NB4 (cell line): ENCODE results near the gene ARPC1A.

Experiments used
- MYC ChIP-seq: IDR thresholded peaks from 2 replicates; pipeline ENCODE4 v1.6.1; 2011; ENCODE audit warnings: low read depth, low read length
- POLR2A ChIP-seq: IDR thresholded peaks from 2 replicates; pipeline ENCODE4 v1.6.1; 2011; ENCODE audit warnings: mild to moderate bottlenecking; ENCODE audit not compliant: insufficient read length; ENCODE audit errors: extremely low read depth
- TF ChIP-seq, protein P1 (sequence below): IDR thresholded peaks from one replicate; pipeline ENCODE4 v1.5.1; 2012; ENCODE audit warnings: low read depth, low read length
- TF ChIP-seq, protein P2 (sequence below): IDR thresholded peaks from 2 replicates; pipeline ENCODE4 v1.6.1; 2011; ENCODE audit warnings: low read depth, low read length

DNA sequence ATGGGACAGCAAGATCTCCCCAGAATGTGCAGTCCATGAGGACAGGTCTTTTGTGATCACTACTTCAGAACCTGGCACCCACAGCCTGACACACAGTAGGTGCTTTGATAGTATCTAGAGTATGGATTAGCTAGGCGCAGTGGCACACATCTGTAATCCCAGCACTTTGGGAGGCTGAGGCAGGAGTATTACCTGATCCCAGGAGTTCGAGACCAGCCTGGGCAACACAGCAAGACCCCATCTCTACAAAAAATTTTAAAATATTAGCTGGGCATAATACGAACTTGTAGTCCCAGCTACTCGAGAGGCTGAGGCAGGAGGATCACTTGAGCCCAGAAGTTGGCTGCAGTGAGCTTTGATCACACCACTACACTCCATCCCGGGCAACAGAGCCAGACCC is 26.5 kb downstream of the ARPC1A start:
- TF ChIP-seq, protein P1, sequence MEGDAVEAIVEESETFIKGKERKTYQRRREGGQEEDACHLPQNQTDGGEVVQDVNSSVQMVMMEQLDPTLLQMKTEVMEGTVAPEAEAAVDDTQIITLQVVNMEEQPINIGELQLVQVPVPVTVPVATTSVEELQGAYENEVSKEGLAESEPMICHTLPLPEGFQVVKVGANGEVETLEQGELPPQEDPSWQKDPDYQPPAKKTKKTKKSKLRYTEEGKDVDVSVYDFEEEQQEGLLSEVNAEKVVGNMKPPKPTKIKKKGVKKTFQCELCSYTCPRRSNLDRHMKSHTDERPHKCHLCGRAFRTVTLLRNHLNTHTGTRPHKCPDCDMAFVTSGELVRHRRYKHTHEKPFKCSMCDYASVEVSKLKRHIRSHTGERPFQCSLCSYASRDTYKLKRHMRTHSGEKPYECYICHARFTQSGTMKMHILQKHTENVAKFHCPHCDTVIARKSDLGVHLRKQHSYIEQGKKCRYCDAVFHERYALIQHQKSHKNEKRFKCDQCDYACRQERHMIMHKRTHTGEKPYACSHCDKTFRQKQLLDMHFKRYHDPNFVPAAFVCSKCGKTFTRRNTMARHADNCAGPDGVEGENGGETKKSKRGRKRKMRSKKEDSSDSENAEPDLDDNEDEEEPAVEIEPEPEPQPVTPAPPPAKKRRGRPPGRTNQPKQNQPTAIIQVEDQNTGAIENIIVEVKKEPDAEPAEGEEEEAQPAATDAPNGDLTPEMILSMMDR, result no peak
- TF ChIP-seq POLR2A, result no peak
- TF ChIP-seq MYC, result no peak
- TF ChIP-seq, protein P2, sequence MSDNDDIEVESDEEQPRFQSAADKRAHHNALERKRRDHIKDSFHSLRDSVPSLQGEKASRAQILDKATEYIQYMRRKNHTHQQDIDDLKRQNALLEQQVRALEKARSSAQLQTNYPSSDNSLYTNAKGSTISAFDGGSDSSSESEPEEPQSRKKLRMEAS, result no peak
